LNCAP (cell line): ENCODE results near the gene DGKB.

Experiments used
- TF ChIP-seq, protein P1 (sequence below): fragments of 450-650 bp; IDR thresholded peaks from 2 replicates; pipeline ENCODE4 v1.5.1; 2017; ENCODE audit warnings: mild to moderate bottlenecking

Gene DGKB

GRCh38 chr7:14286036-14286435, 616.5 kb downstream of the DGKB start:
- TF ChIP-seq, protein P1, sequence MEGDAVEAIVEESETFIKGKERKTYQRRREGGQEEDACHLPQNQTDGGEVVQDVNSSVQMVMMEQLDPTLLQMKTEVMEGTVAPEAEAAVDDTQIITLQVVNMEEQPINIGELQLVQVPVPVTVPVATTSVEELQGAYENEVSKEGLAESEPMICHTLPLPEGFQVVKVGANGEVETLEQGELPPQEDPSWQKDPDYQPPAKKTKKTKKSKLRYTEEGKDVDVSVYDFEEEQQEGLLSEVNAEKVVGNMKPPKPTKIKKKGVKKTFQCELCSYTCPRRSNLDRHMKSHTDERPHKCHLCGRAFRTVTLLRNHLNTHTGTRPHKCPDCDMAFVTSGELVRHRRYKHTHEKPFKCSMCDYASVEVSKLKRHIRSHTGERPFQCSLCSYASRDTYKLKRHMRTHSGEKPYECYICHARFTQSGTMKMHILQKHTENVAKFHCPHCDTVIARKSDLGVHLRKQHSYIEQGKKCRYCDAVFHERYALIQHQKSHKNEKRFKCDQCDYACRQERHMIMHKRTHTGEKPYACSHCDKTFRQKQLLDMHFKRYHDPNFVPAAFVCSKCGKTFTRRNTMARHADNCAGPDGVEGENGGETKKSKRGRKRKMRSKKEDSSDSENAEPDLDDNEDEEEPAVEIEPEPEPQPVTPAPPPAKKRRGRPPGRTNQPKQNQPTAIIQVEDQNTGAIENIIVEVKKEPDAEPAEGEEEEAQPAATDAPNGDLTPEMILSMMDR, result no peak

DNA sequence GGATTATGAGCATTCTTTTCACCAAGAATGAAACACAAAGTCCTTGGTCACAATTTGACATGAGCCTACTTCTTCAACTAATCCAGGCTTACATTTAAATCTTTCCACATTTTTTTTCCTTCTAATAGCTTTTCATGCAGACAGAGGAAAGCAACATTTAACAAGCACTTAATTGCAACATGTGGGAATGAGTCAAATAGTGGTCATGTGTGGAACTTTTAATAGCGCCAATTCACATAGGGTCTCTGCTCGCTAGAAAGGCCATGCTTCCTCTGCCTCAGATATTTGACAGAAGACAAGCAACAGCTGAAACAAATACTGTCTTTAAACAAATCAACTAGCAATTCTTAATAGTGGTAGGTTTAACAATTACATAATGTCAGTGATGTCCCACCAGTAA, 627.2 kb downstream of the DGKB start:
- TF ChIP-seq, protein P1, result no peak

DNA sequence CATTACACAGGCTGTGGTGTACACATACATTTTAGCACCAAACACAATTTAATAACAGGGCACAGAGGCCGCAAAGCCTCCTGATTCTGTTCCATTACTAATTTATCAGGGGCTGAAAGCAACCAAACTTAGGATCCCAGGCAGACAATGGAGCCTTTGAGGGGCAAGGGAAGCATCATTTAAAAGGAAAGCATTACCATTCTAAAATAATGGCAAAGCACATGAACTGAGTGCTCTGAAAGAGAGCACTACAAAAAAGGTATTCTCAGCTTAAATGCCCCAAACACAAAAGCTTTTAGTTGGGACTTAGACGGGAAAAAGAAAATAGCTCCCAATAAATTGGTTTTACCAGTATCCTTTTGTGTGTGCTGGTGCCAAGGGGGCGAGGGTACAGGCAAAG, 631.1 kb downstream of the DGKB start:
- TF ChIP-seq, protein P1, result no peak

GRCh38 chr7:14270099-14270498, 632.5 kb downstream of the DGKB start:
- TF ChIP-seq, protein P1, result no peak

GRCh38 chr7:14260011-14260410, 642.5 kb downstream of the DGKB start:
- TF ChIP-seq, protein P1, result no peak

DNA sequence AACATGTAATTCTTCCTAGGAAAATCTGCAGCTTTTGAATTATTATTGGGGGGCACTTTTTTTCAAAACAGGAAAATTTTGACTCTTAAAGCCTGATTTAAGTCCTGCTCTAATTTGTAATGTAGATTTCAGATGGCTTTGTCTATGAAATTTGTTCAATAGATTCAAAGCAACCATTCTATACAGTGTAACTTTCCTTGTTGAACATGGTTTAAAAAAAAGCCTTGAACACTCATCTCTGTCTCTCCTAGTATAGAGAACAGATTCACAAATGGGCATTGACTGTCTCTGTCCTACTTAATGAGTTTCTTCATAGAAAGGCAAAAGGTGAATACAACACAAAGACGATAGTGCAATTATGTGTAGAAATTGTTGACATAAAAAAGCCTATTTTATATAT, 643.7 kb downstream of the DGKB start:
- TF ChIP-seq, protein P1, result no peak

- TF ChIP-seq, protein P1, result no peak
Measured at GRCh38 chr7:14258441-14258840, 644.1 kb downstream of the DGKB start.

- TF ChIP-seq, protein P1, result no peak
Measured at GRCh38 chr7:14252458-14252857, 650.1 kb downstream of the DGKB start.
